IPS DF 19.7 (cell line): ENCODE measurements around the gene ZDHHC11B.
"Not testable (repeated sequence)": the region's sequence is repeated elsewhere in the genome, so short reads cannot be mapped to it uniquely, and the experiment has no call there.

Experiments used
- DNase-seq: peaks from one replicate; pipeline ENCODE4 v3.0.0-alpha.2; 2013; ENCODE audit warnings: low read depth, low spot score

Gene ZDHHC11B

GRCh38 chr5:769485-770145, 14.9 kb downstream of the ZDHHC11B start:
- DNase-seq = not testable (repeated sequence)

GRCh38 chr5:766666-767431, 17.7 kb downstream of the ZDHHC11B start:
- no peak for DNase-seq

GRCh38 chr5:765948-766631, 18.4 kb downstream of the ZDHHC11B start:
- DNase-seq = no peak

GRCh38 chr5:763998-764781, 20.3 kb downstream of the ZDHHC11B start:
- DNase-seq = no peak

- DNase-seq = no peak
Measured at GRCh38 chr5:763397-763796, 21.1 kb downstream of the ZDHHC11B start.

DNA sequence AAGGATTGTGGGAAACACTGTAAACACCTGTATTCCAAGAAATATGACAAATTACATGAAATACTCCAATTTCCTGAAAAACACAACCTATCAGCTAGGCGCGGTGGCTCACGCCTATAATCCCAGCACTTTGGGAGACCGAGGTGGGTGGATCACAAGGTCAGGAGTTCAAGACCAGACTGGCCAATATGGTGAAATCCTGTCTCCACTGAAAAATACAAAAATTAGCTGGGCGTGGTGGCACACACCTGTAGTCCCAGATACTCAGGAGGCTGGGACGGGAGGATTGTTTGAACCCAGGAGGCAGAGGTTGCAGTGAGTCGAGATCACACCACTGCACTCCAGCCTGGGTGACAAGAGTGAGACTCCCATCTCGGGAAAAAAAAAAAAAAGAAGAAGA, 21.5 kb downstream of the ZDHHC11B start:
- not testable (repeated sequence) for DNase-seq

GRCh38 chr5:761854-762710, 22.4 kb downstream of the ZDHHC11B start:
- no peak for DNase-seq

DNA sequence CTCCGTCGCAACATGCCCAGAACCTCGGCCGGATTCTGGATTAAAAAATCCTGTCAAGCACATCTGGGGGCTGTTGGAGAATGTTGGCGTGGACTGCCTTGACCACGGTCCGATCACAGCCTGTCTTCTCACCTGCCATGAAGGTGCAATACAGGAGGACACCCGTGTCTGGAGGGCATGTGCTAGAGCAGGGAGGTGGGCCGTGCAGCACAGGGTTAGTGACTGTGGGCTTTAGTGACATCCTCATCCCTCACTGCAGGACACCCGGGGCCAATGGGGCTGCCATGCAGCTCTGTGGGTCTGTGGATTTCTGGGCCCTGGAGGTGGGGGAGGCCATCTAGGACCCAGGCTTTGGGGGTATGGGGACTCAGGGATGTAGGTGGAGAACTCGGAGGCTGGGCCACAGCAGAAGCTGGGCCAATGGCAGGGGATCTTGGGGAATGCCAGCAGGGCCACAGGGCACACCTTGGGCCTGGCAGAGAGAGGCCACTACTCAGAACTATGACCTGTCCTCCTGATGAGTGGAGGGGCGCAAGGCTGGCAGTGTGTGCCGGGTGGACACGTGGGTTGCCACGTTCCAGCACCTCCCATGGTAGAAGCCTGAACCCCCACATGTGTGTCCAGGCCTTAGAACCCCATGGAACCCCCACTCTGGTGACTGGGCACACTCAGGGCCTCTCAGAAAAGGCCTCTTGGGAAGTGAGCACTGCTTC, 23.3 kb downstream of the ZDHHC11B start:
- DNase-seq = no peak

GRCh38 chr5:760363-761058, 24.0 kb downstream of the ZDHHC11B start:
- no peak for DNase-seq

GRCh38 chr5:759781-760362, 24.7 kb downstream of the ZDHHC11B start:
- DNase-seq = no peak

- DNase-seq = no peak
Measured at GRCh38 chr5:759111-759751, 25.3 kb downstream of the ZDHHC11B start.

GRCh38 chr5:758698-759053, 25.9 kb downstream of the ZDHHC11B start:
- DNase-seq = no peak

DNA sequence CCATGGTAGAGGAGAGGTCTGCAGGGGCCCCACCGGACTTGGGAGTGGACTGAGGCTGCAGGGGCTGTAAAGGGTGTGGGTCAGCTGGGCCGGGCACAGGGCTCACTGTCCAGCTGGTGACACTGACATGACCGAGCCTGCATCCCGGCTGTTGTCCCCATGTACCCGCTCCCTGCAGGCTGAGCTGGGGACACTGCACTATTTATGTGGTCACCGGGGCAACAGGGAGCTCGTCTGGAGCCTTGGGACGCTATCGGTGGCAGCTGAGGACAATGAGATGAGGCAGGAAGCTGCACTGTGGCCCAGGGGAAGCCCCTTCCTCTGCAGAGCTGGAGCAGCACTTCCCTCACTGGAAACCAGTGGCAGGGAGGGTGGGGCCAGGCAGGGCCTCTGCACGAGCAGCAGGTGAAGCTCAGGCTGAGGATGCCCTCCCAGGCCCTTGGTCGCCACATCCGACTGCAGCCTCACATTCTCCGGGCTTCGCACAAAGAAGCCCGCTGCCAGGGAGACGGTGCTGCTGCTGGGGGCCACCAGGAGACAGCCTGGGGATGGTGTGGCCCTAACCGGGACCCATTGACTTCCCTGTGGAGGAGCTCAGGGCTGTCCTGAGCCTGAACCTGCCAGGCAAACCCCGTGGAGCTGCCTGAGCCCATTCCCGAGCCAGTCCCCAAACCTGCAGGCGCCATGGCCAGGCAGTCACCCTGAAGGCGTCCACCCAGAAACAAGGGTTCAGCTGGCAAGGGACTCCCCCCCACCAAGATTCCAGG, 26.4 kb downstream of the ZDHHC11B start:
- no peak for DNase-seq

GRCh38 chr5:757346-757930, 27.1 kb downstream of the ZDHHC11B start:
- no peak for DNase-seq

DNA sequence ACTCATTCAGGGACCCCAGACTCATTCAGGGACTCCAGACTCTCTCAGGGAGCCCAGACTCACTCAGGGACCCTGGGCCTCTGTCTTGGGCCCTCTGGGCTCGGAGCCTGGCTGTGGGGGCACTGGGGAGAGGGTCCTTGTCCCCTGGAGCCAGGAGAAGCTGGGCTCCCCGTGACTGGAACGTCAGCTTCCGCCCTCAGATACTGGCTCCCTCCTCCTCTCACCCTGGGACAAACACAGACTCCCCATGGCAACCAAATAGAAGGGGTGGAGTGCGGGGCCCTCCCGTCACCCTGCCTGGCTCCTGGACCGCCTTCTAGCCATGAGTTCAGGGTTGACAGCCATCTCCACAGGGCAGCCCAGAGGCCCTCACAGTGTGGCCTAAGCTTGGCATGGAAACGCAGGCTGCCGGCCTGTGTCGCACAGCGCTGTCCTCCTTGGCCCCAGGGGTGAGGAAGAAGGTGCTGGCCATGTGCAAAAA, 27.6 kb downstream of the ZDHHC11B start:
- DNase-seq = no peak

DNA sequence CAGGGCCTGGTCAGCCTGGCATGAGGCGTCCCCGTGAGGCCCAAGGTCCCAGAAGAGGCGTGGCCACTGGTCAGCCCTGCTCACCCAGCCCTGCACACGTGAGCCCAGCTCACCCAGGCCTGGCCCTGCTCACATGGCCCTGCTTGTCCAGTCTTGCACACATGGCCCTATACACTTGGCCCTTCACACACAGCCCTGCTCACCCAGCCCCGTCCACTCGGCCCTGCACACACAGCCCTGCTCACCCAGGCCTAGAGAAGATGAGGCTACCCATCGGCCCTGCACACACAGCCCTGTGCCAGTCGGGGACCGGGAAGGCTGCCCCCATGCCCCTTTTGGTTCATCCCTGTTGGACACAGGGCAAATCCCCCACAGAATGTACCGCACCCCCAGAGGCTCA, 28.4 kb downstream of the ZDHHC11B start:
- DNase-seq = no peak

GRCh38 chr5:754143-754632, 30.3 kb downstream of the ZDHHC11B start:
- DNase-seq = not testable (repeated sequence)
